Upper lobe of right lung (tissue), 1 donor: ENCODE measurements around the gene PGBD5. TPM values are rescaled to one million over a fixed set of nuclear protein-coding genes. Genes with fewer than 3 reads are reported as not detected.

ENCODE experiments used
- ATAC-seq: fragments of 200-7000 bp; cut with Tn5 transposase; one replicate; pipeline ENCODE4 v1.9.1; 2020; ENCODE audit warnings: mild to moderate bottlenecking, moderate library complexity
- DNase-seq: peaks from one replicate; pipeline ENCODE4 v3.0.0-alpha.2; 2020
- H3K27ac ChIP-seq: fragments of 200-600 bp; one replicate; pipeline ENCODE4 v1.8.0; 2022
- H3K27me3 ChIP-seq: fragments of 200-600 bp; one replicate; pipeline ENCODE4 v1.8.0; 2022; ENCODE audit warnings: mild to moderate bottlenecking
- H3K36me3 ChIP-seq: fragments of 200-600 bp; one replicate; pipeline ENCODE4 v1.8.0; 2022
- H3K4me1 ChIP-seq: fragments of 200-600 bp; one replicate; pipeline ENCODE4 v1.8.0; 2022
- H3K4me3 ChIP-seq: fragments of 200-600 bp; one replicate; pipeline ENCODE4 v1.8.0; 2022; ENCODE audit warnings: mild to moderate bottlenecking
- H3K9me3 ChIP-seq: fragments of 200-600 bp; one replicate; pipeline ENCODE4 v1.8.0; 2022
- CTCF ChIP-seq: fragments of 200-600 bp; IDR thresholded peaks from one replicate; pipeline ENCODE4 v1.8.0; 2022; ENCODE audit warnings: antibody characterized with exemption
- intact Hi-C: fragments of 100-400 bp; cut with DNase I; formaldehyde crosslinking; loops from one replicate; pipeline ENCODE4 v1.11.0; 2022
- total RNA-seq: library from RNA; stranded (reverse); fragmentation: NEBNext Ultra II Directional; extraction: Animal tissue kit (Norgen Biotek cat#: 25700); gene quantifications from one replicate; pipeline ENCODE4 v1.2.1, GENCODE V29; 2021
- donor health status: DM: no; HTN: yes; CAD: no; lungs with severe emphysema.

PGBD5 gene
- total RNA-seq, 1 donor from 2014 or later: 5.1 TPM

DNA sequence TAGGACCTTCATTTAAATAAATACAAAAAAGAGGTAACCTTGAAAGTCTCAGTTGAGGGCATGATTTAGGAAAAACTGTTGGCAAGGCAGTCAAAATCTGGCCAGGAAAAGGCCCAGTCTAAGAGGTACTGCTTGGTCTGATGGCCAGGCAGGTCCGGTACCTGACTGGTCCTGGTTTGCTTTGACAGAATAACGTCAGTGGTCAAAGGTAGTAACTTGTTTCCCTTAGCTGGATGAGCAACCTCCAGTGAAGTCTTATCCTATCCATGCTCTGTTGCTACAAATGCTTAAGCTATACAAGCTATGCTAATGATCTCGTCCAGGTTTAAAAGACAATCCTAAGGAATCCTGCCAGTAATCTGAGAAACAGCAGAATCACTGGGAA lies 85.0 kb downstream of the PGBD5 start:
- TF ChIP-seq CTCF: no peak
- H3K27me3 ChIP-seq: no peaks in the 10 kb centered on the region
- no peaks in the 10 kb centered on the region for H3K36me3 ChIP-seq
- DNase-seq (no peak), ATAC-seq (no peak)
- H3K27ac ChIP-seq: no peak overlapping the region
- H3K9me3 ChIP-seq: no peaks in the 10 kb centered on the region
- intact Hi-C loops: no loop called here
- H3K4me1 ChIP-seq: no peaks in the 10 kb centered on the region
- no peak overlapping the region for H3K4me3 ChIP-seq

DNA sequence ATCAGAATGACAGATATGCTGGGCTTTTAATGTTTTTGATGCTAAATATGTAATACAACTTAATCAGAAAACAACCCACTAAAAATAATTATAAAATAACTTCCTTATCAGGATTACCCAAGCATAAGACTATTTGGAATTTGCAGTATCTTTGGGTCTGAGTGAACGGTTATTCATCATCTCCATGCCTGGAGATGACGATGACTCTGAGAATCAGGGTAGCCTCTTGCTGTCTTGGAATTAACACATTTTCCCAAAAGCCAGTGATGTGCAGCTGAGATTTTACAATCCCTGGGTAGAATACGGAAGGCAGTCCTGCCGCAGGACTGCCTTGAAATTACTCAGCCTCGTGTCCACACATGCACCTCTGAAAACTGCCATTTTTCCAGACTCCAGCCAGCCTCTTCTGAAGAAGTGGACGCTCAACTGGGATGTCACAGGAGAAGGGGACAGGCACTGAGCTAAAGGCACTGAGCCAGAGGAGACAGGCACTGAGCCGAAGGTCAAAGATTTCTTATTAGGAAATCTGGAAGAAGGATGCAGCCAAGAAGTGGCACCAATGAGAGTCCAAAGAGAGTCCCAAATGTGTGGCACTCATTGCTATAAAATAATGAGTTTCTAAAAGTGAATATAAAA lies 85.5 kb downstream of the PGBD5 start:
- Histone ChIP-seq H3K36me3 (no peaks in the 10 kb centered on the region), H3K4me3 (no peak overlapping the region), H3K4me1 (no peaks in the 10 kb centered on the region), H3K9me3 (no peaks in the 10 kb centered on the region), H3K27me3 (no peaks in the 10 kb centered on the region), H3K27ac (no peak overlapping the region)
- no peak for TF ChIP-seq CTCF
- DNase-seq (no peak), ATAC-seq (no peak)
- intact Hi-C loops: no loop called here

- H3K27ac ChIP-seq: no peak overlapping the region
- ATAC-seq (no peak), DNase-seq (no peak)
- no peaks in the 10 kb centered on the region for H3K4me1 ChIP-seq
- no peaks in the 10 kb centered on the region for H3K27me3 ChIP-seq
- no peak overlapping the region for H3K4me3 ChIP-seq
- H3K9me3 ChIP-seq: no peaks in the 10 kb centered on the region
- TF ChIP-seq CTCF: no peak
- intact Hi-C loops: no loop called here
- H3K36me3 ChIP-seq: no peaks in the 10 kb centered on the region
These were observed 87.1 kb downstream of the PGBD5 start for GRCh38 chr1:230339033-230339432.

DNA sequence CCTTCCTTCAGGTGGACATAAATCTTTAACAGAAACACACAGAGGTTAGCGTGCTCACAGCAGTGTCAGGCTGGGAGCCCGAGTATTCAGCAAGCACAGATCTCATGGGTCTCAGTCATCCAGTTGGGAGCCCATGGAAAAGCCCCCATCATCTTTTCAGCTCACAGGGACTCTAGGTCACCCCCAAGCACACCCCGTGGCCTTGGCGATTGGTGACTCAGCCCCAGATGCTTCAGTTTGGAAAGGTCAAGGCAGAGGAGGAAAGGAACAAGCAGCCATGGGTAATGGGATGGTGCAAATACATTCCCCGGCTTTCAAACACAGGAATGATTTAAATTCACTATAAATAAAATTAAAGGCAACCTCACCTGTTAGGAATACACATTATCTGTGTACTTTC lies 88.9 kb downstream of the PGBD5 start:
- no peak for TF ChIP-seq CTCF
- ATAC-seq: no peak
- intact Hi-C loops: no loop called here

GRCh38 chr1:230335861-230336522 lies 90.1 kb downstream of the PGBD5 start:
- no peaks in the 10 kb centered on the region for H3K36me3 ChIP-seq
- DNase-seq: no peak
- ATAC-seq: no peak
- no peak for TF ChIP-seq CTCF
- intact Hi-C loops: no loop called here
- H3K27ac ChIP-seq: no peak overlapping the region
- H3K27me3 ChIP-seq: no peaks in the 10 kb centered on the region
- no peaks in the 10 kb centered on the region for H3K4me1 ChIP-seq
- H3K9me3 ChIP-seq: no peaks in the 10 kb centered on the region
- no peak overlapping the region for H3K4me3 ChIP-seq

More for the DNA sequence above, 88.9 kb downstream of the PGBD5 start:
- no peak overlapping the region for H3K4me3 ChIP-seq
- H3K27me3 ChIP-seq: no peaks in the 10 kb centered on the region
- H3K4me1 ChIP-seq: no peaks in the 10 kb centered on the region
- no peak overlapping the region for H3K27ac ChIP-seq
- H3K9me3 ChIP-seq: no peaks in the 10 kb centered on the region
- DNase-seq: no peak
- H3K36me3 ChIP-seq: no peaks in the 10 kb centered on the region
